Daoy (cell line): Measurements from ENCODE around the gene RGP1. TPM values are rescaled to one million over a fixed set of nuclear protein-coding genes. Genes with fewer than 3 reads are reported as not detected.

Source experiments
- DNase-seq: peaks from one replicate; pipeline ENCODE4 v3.0.0-alpha.2; 2015; ENCODE audit warnings: low read depth
- total RNA-seq: library from RNA; depleted of rRNA; stranded (reverse); fragments of >200 nt; shearing (Covaris generic); gene quantifications from 2 replicates; pipeline ENCODE4 v1.2.3, GENCODE V29; 2014

RGP1 gene
- total RNA-seq, 1 experiment from 2014 or later, result 16.3 TPM

GRCh38 chr9:35771534-35771933 is 22.4 kb downstream of the RGP1 start:
- DNase-seq, result no peak

GRCh38 chr9:35771943-35772342 is 22.9 kb downstream of the RGP1 start:
- no peak for DNase-seq

GRCh38 chr9:35774907-35775635 is 26.0 kb downstream of the RGP1 start:
- no peak for DNase-seq

GRCh38 chr9:35776018-35776417 is 26.9 kb downstream of the RGP1 start:
- no peak for DNase-seq

- DNase-seq, result no peak
Measured at GRCh38 chr9:35778496-35778895, 29.4 kb downstream of the RGP1 start.

- DNase-seq, result no peak
Measured at GRCh38 chr9:35781066-35781465, 32.0 kb downstream of the RGP1 start.

GRCh38 chr9:35783418-35783817 is 34.3 kb downstream of the RGP1 start:
- no peak for DNase-seq

- no peak for DNase-seq
Measured at GRCh38 chr9:35789541-35789940, 40.5 kb downstream of the RGP1 start.

- no peak for DNase-seq
Measured at GRCh38 chr9:35790025-35790384, 40.9 kb downstream of the RGP1 start.

GRCh38 chr9:35790385-35791296 is 41.6 kb downstream of the RGP1 start:
- peak; percentile 83 for DNase-seq

GRCh38 chr9:35791297-35791921 is 42.3 kb downstream of the RGP1 start, which contains the start of gene NPR2:
Gene NPR2, plus strand, starts transcription at chr9:35791591. Its CDS starts 818 bp downstream, at chr9:35792409.
- peak; percentile 42 for DNase-seq

- no peak for DNase-seq
Measured at GRCh38 chr9:35792024-35792813, 43.1 kb downstream of the RGP1 start.

- DNase-seq, result no peak
Measured at GRCh38 chr9:35792826-35793225, 43.7 kb downstream of the RGP1 start.

GRCh38 chr9:35793461-35793860 is 44.4 kb downstream of the RGP1 start:
- DNase-seq, result no peak

- DNase-seq, result no peak
Measured at GRCh38 chr9:35795695-35796094, 46.6 kb downstream of the RGP1 start.

GRCh38 chr9:35797311-35798109 is 48.4 kb downstream of the RGP1 start:
- DNase-seq, result no peak

GRCh38 chr9:35798658-35799374 is 49.7 kb downstream of the RGP1 start:
- peak; percentile 92 for DNase-seq

GRCh38 chr9:35800530-35800929 is 51.4 kb downstream of the RGP1 start:
- DNase-seq, result no peak

- no peak for DNase-seq
Measured at GRCh38 chr9:35801328-35802128, 52.4 kb downstream of the RGP1 start.
